WTC11 (cell line): ENCODE data around the gene DYDC1. TPM values are rescaled to one million over a fixed set of nuclear protein-coding genes. Genes with fewer than 3 reads are reported as not detected.

Source experiments
- ATAC-seq: fragments of 200-7000 bp; cut with Tn5 transposase; 2 replicates; pipeline ENCODE4 v1.10.0; 2021; ENCODE audit warnings: mild to moderate bottlenecking, moderate library complexity
- CTCF ChIA-PET: fragments of 300-600 bp; sonication (Branson Sonifier 250); formaldehyde crosslinking; loops from one replicate; lab custom pipeline; 2021; ENCODE audit warnings: antibody characterized with exemption; lab: Charles Lee
- POLR2A ChIA-PET: fragments of 350-600 bp; sonication (Branson Sonifier 250); formaldehyde crosslinking; loops from one replicate; lab custom pipeline; 2021; ENCODE audit warnings: antibody characterized with exemption; lab: Charles Lee
- DNase-seq: peaks from one replicate; pipeline ENCODE4 v3.0.0; 2021; ENCODE audit warnings: low spot score
- H3K27ac Mint-ChIP-seq: 2 replicates; pipeline ENCODE4 v1.8.0; 2021; ENCODE audit warnings: mixed read lengths
- H3K27me3 Mint-ChIP-seq: 2 replicates; pipeline ENCODE4 v1.8.0; 2021; ENCODE audit warnings: low read depth, mild to moderate bottlenecking, moderate library complexity, mixed read lengths
- H3K36me3 Mint-ChIP-seq: 2 replicates; pipeline ENCODE4 v1.8.0; 2021; ENCODE audit warnings: mixed read lengths
- H3K4me1 Mint-ChIP-seq: 2 replicates; pipeline ENCODE4 v1.8.0; 2022; ENCODE audit warnings: mixed read lengths
- H3K4me3 Mint-ChIP-seq: 2 replicates; pipeline ENCODE4 v1.8.0; 2021; ENCODE audit warnings: mild to moderate bottlenecking, moderate library complexity, mixed read lengths
- H3K9me3 Mint-ChIP-seq: 2 replicates; pipeline ENCODE4 v1.8.0; 2021; ENCODE audit warnings: mixed read lengths
- AR ChIP-seq: fragments of 250-450 bp; sonication (Bioruptor Pico); IDR thresholded peaks from 2 replicates; pipeline ENCODE4 v1.9.0; 2021; ENCODE audit warnings: mild to moderate bottlenecking
- ATF1 ChIP-seq: sonication (generic); formaldehyde crosslinking; IDR thresholded peaks from 2 replicates; pipeline ENCODE4 v1.8.1; 2023; ENCODE audit warnings: mild to moderate bottlenecking, moderate library complexity, missing genetic modification reagents
- CTCF ChIP-seq: fragments of 200-600 bp; IDR thresholded peaks from 2 replicates; pipeline ENCODE4 v1.8.0; 2022; ENCODE audit warnings: antibody characterized with exemption
- EMX1 ChIP-seq: fragments of 250-450 bp; sonication (Bioruptor Pico); IDR thresholded peaks from 2 replicates; pipeline ENCODE4 v1.8.0; 2021; ENCODE audit warnings: mild to moderate bottlenecking
- ESRRA ChIP-seq: sonication (generic); formaldehyde crosslinking; IDR thresholded peaks from 2 replicates; pipeline ENCODE4 v1.8.1; 2022; ENCODE audit warnings: mild to moderate bottlenecking, missing genetic modification reagents, borderline replicate concordance
- FOXP1 ChIP-seq: sonication (generic); formaldehyde crosslinking; IDR thresholded peaks from 2 replicates; pipeline ENCODE4 v1.8.0; 2022; ENCODE audit warnings: missing genetic modification reagents, mild to moderate bottlenecking, moderate library complexity, borderline replicate concordance
- GRHL2 ChIP-seq: fragments of 250-450 bp; sonication (Bioruptor Pico); IDR thresholded peaks from 2 replicates; pipeline ENCODE4 v1.8.0; 2022; ENCODE audit warnings: mild to moderate bottlenecking, moderate library complexity; ENCODE audit not compliant: insufficient replicate concordance, severe bottlenecking
- HMGXB4 ChIP-seq: sonication (generic); formaldehyde crosslinking; IDR thresholded peaks from 2 replicates; pipeline ENCODE4 v1.8.1; 2023; ENCODE audit warnings: mild to moderate bottlenecking, moderate library complexity, missing genetic modification reagents
- JAZF1 ChIP-seq: fragments of 250-450 bp; sonication (Bioruptor Pico); IDR thresholded peaks from 2 replicates; pipeline ENCODE4 v1.9.0; 2021; ENCODE audit warnings: moderate library complexity, mild to moderate bottlenecking, inconsistent platforms
- MAX ChIP-seq: sonication (generic); formaldehyde crosslinking; IDR thresholded peaks from 2 replicates; pipeline ENCODE4 v1.8.0; 2022; ENCODE audit warnings: mild to moderate bottlenecking, missing genetic modification reagents
- MYBL2 ChIP-seq: sonication (generic); formaldehyde crosslinking; IDR thresholded peaks from 2 replicates; pipeline ENCODE4 v1.8.1; 2023; ENCODE audit warnings: mild to moderate bottlenecking, moderate library complexity, missing genetic modification reagents
- NR2C2 ChIP-seq: sonication (generic); formaldehyde crosslinking; IDR thresholded peaks from 2 replicates; pipeline ENCODE4 v1.8.0; 2022; ENCODE audit warnings: mild to moderate bottlenecking, missing genetic modification reagents
- PRDM15 ChIP-seq: sonication (generic); formaldehyde crosslinking; IDR thresholded peaks from 2 replicates; pipeline ENCODE4 v1.8.0; 2022; ENCODE audit warnings: missing genetic modification reagents
- PREB ChIP-seq: sonication (generic); formaldehyde crosslinking; IDR thresholded peaks from 2 replicates; pipeline ENCODE4 v1.8.1; 2022; ENCODE audit warnings: mild to moderate bottlenecking, missing genetic modification reagents, moderate library complexity, borderline replicate concordance
- SMAD3 ChIP-seq: sonication (generic); formaldehyde crosslinking; IDR thresholded peaks from 2 replicates; pipeline ENCODE4 v1.8.0; 2022; ENCODE audit warnings: missing genetic modification reagents, mild to moderate bottlenecking, borderline replicate concordance
- SOX15 ChIP-seq: fragments of 250-450 bp; sonication (Bioruptor Pico); IDR thresholded peaks from 2 replicates; pipeline ENCODE4 v1.9.0; 2021; ENCODE audit warnings: mild to moderate bottlenecking
- TCF7 ChIP-seq: sonication (generic); formaldehyde crosslinking; IDR thresholded peaks from 2 replicates; pipeline ENCODE4 v1.8.0; 2022; ENCODE audit warnings: mild to moderate bottlenecking, low read depth, missing genetic modification reagents, moderate library complexity
- USF2 ChIP-seq: sonication (generic); formaldehyde crosslinking; IDR thresholded peaks from 2 replicates; pipeline ENCODE4 v1.8.1; 2023; ENCODE audit warnings: mild to moderate bottlenecking, missing genetic modification reagents, moderate library complexity
- ZBTB43 ChIP-seq: sonication (generic); formaldehyde crosslinking; IDR thresholded peaks from 2 replicates; pipeline ENCODE4 v1.8.1; 2023; ENCODE audit warnings: mild to moderate bottlenecking, missing genetic modification reagents
- ZNF232 ChIP-seq: sonication (generic); formaldehyde crosslinking; IDR thresholded peaks from 2 replicates; pipeline ENCODE4 v1.8.0; 2022; ENCODE audit warnings: mild to moderate bottlenecking, missing genetic modification reagents
- total RNA-seq: library from RNA; stranded (reverse); gene quantifications from 3 replicates; pipeline ENCODE4 v1.2.3, GENCODE V29; 2021

Gene DYDC1
- total RNA-seq, 1 experiment from 2014 or later: 0.52 TPM

- Mint-ChIP-seq H3K9me3 (no peaks in the 10 kb centered on the region), H3K4me3 (no peak overlapping the region), H3K27ac (0 out of 2 replicates have a peak overlapping the region, but pooled peaks have one; percentile 12), H3K36me3 (no peaks in the 10 kb centered on the region), H3K27me3 (no peaks in the 10 kb centered on the region)
- peak; percentile 56 for ATAC-seq
- POLR2A ChIA-PET: no interaction called here
- peak; percentile 44 for DNase-seq
- no peak for TF ChIP-seq ZBTB43 (CRISPR knock-in tag)
- TF ChIP-seq TCF7 (CRISPR knock-in tag): no peak
- no peak for TF ChIP-seq MAX (CRISPR knock-in tag)
- TF ChIP-seq PRDM15 (CRISPR knock-in tag): no peak
- no peak for TF ChIP-seq NR2C2 (CRISPR knock-in tag)
- TF ChIP-seq ATF1: no peak
- TF ChIP-seq EMX1 (CRISPR knock-in tag): no peak
- no peak for TF ChIP-seq MYBL2 (CRISPR knock-in tag)
- no peak for TF ChIP-seq PREB
- TF ChIP-seq ZNF232: no peak
- no peak for TF ChIP-seq USF2 (CRISPR knock-in tag)
- TF ChIP-seq, all 79 proteins: peak for 0
- H3K4me1 Mint-ChIP-seq: peaks cover 5% of the 10 kb centered on the region; the same call in 1 of the 2 replicates
- CTCF ChIA-PET: interaction anchor here (0.6 to 4.5 kb wide), 16 partner anchors 23 to 327 kb away, joined by 3 to 42 read pairs (median 4); partner anchors contain the start of gene PRXL2A
These were observed 26.4 kb upstream of the DYDC1 start for GRCh38 chr10:80382989-80383388.

- CTCF ChIA-PET: interaction anchor here (0.6 to 4.5 kb wide), 6 partner anchors 17 to 219 kb away, joined by 3 to 42 read pairs (median 6); no protein-coding TSS in a partner anchor
- H3K4me3 Mint-ChIP-seq: no peak overlapping the region
- TF ChIP-seq ATF1: no peak
- TF ChIP-seq GRHL2 (CRISPR knock-in tag): no peak
- no peak for TF ChIP-seq ZNF232
- TF ChIP-seq FOXP1 (CRISPR knock-in tag): no peak
- TF ChIP-seq ESRRA: no peak
- no peak for TF ChIP-seq CTCF
- no peak for TF ChIP-seq AR
- TF ChIP-seq SOX15 (CRISPR knock-in tag): no peak
- no peak for TF ChIP-seq JAZF1 (CRISPR knock-in tag)
- no peak for TF ChIP-seq HMGXB4 (CRISPR knock-in tag)
- TF ChIP-seq SMAD3 (CRISPR knock-in tag): no peak
These were observed 23.6 kb upstream of the DYDC1 start for GRCh38 chr10:80380185-80380584.

More at GRCh38 chr10:80380185-80380584, 23.6 kb upstream of the DYDC1 start:
- H3K27ac Mint-ChIP-seq: no peak overlapping the region
- ATAC-seq (no peak), DNase-seq (no peak)
- no peaks in the 10 kb centered on the region for H3K9me3 Mint-ChIP-seq
- H3K4me1 Mint-ChIP-seq: peaks cover 5% of the 10 kb centered on the region; the same call in 1 of the 2 replicates
- H3K36me3 Mint-ChIP-seq: no peaks in the 10 kb centered on the region
- no peaks in the 10 kb centered on the region for H3K27me3 Mint-ChIP-seq
- POLR2A ChIA-PET: interaction anchor here (0.6 kb wide), 1 partner anchor 54 kb away, joined by 3 read pairs; no protein-coding TSS in a partner anchor
